ENCODE results near the gene SLC6A16.
A peak's percentile ranks its signal among the peaks of the same experiment; 100 is the strongest.
"Not testable (repeated sequence)": the region's sequence is repeated elsewhere in the genome, so short reads cannot be mapped to it uniquely, and the experiment has no call there.

The SLC6A16 gene

DNA sequence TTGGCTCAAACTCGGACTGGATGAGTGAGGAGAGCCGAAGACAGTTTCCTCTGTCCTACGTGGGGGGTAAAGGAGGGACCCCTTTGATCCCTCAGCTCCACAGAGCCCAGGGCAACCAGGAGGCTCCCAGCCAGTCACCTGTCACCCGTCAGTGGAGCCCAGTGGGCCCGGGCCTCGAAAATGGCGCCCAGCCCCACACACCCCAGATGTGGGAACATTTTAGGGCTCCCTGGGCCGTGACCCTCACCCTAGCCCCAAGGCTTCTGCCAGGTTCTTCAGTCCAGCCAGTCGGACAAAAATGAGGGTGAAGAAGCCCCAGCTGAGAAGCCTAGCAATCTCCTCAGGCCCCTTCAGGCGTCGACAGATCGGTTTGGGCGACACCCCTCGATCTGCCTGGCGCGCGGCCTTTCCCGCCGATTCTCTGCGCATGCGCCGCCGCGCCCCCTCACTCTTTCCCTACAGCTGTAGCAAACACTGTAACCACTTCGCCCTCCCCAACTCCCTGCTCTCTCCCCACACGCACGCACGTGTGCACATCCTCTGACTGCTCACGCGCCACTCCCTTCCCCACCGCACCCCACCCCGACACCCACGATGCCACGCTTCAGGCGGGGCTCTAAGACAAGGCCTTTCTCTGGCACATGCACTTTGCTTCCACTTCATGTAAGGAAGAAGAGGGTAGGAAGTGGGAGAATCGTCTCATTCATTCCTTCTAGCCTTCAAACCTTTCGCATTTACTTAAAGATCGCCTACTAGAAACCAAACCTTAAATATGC, at the start of gene SLC6A16:
Gene SLC6A16, minus strand, starts transcription at position 391 of the 776 bp plus-strand sequence. CDS start 13,844 bp downstream, outside the sequence.
- DNase-seq: no peak

GRCh38 chr19:49373174-49373573, 48.2 kb upstream of the SLC6A16 start:
- not testable (repeated sequence) for DNase-seq

GRCh38 chr19:49371184-49371583, 46.2 kb upstream of the SLC6A16 start:
- DNase-seq: no peak

DNA sequence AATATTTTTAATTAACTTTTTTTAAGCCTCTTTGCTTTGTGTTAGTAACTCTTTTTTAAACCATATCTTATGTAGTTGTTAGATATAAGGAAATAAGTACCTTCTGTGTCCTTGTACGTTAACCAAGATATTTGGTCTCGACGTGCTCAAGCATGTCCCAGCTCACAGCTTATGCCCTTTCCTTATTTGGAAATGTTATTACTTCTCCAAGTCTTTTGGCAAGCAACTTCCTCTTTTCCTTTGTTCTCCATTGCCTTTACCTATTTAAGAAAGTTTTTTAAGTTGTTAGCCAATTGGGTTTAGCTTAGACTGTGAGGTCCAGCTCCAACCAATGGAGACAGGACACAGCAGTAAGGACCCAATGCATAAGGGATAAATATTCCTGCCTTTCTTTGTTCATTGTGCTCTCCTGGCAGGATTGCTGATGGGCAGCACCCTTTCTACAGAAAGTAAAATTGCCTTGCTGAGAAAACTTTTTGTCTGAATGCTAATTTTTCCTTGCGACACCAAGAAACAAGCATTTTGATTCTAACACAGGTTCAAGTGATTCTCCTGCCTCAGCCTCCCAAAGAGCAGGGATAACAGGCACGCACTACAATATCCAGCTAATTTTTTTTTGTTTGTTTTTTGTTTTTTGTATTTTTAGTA, 43.8 kb upstream of the SLC6A16 start:
- no peak for DNase-seq

- DNase-seq: no peak
These were observed 41.1 kb upstream of the SLC6A16 start for GRCh38 chr19:49366110-49366509.

DNA sequence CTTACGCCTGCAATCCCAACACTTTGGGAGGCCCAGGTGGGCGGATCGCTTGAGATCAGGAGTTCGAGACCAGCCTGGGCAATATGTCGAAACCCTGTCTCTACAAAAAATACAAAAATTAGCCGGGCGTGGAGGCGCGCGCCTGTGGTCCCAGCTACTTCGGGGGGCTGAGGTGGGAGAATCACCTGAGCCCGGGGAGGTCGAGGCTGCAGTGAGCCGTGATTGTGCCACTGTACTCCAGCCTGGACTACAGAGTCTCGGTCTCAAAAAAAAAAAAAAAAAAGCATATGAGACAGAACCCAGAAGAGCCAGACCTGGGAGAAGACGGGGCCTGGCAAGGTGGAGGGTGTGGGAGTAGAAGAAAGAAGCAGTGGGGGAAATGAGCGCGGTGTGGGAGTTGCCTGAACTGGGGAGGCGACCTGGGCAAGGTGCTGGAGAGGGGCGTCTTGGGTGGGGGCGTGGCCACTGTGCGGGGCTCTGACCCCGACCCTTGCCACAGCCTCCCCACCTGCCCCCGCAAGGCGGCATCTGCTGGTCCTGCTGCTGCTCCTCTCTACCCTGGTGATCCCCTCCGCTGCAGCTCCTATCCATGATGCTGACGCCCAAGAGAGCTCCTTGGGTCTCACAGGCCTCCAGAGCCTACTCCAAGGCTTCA, 39.2 kb upstream of the SLC6A16 start:
- no peak for DNase-seq

- peak; percentile 47 for DNase-seq
These were observed 38.5 kb upstream of the SLC6A16 start, which contains the start of gene DKKL1 for GRCh38 chr19:49363268-49364082. Gene DKKL1 (plus strand): TSS chr19:49363877. CDS start chr19:49363999, 122 bp downstream.

GRCh38 chr19:49362929-49363267, 37.9 kb upstream of the SLC6A16 start:
- DNase-seq: no peak

GRCh38 chr19:49362048-49362928, 37.3 kb upstream of the SLC6A16 start, which contains the start of gene TEAD2:
Gene TEAD2 (minus strand): TSS chr19:49362416. CDS start chr19:49360075, 2,341 bp downstream.
- DNase-seq: peak; percentile 37

GRCh38 chr19:49361438-49362047, 36.6 kb upstream of the SLC6A16 start:
- DNase-seq: peak; percentile 34

GRCh38 chr19:49359851-49360820, 35.1 kb upstream of the SLC6A16 start:
- DNase-seq: no peak

DNA sequence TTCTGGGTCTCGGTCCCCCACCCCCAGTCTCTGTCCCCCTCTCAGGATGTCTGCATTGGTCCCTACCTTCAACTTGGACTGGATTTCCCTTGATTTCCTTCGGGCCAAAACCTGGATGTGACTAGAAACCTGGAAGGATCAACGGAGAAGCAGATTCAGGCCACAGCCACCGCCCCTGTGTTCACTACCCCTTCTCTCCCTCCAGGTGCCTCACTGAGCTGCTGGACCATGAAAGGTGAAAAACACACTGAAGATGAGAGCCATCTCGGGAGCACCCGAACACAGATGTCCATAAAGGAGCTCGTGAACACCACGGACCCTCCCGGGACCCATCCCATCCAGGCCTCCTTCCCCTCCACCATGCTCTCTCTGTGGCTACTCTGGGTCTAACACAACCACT, 32.2 kb upstream of the SLC6A16 start:
- DNase-seq: no peak

- DNase-seq: no peak
These were observed 31.4 kb upstream of the SLC6A16 start for GRCh38 chr19:49356382-49356781.

- no peak for DNase-seq
These were observed 30.9 kb upstream of the SLC6A16 start for GRCh38 chr19:49355909-49356353.

GRCh38 chr19:49349567-49349966, 24.6 kb upstream of the SLC6A16 start:
- no peak for DNase-seq

DNA sequence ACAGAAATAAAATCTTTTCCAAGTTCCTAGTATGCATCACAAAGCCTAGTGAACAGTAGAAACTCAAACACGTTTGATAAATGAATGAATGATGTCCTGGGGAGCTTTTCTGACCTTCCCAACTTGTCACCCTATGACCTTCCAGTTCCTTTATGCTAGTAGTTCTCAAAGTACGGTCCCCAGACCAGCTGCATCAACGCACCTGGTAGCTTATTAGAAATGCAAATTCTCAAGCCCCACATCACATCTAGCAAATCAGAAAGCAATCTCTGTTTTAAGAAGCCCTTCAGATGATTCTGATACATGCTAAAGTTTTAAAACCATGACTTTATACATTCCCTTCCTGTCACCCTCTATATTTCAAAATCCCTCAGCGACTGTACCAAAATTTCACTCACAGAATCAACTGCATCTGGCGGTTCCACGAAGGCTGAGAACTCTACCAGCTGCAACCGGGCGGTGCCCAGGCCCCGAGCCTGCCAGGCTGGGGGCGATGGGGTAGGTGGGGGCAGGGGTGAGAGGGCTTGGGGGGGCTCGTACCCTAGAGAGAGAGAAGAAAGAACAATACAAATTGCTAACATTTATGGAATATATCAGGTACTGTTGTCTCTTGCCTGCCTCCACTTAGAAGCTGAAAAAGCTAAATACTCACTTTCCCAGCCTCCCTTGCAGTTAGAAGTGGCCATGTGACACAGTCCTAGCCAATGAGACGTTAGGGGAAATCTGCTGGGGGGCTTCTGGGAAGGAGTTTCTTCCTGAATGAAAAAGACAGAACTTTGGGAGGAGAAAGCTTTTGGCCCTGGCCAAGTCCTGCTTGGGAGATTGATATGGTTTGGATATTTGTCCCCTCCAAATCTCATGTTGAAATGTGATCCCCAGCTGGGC, 23.6 kb upstream of the SLC6A16 start:
- DNase-seq: no peak

- no peak for DNase-seq
These were observed 22.8 kb upstream of the SLC6A16 start for GRCh38 chr19:49347835-49348234.

DNA sequence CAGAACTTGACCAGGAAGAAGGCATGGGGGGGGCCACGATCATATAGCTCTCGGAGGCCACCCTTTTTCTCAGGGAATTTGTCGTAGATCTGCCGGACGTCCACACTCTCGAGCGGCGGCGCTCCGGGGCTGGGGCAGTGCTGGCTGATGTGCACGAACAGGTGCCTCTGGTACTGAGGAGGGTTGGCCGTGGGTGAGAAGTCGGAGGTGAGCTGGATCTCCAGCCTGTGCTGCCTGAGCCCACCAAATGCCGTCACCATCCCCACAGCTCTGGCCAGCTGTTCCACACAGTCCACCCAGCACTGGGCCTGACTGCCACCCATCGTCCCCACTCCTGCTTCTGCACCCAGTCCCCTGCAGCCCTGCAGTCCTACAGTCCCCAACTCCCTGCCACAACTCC, 22.2 kb upstream of the SLC6A16 start:
- DNase-seq: no peak
